ENCODE results near the gene FANCM.

DNA sequence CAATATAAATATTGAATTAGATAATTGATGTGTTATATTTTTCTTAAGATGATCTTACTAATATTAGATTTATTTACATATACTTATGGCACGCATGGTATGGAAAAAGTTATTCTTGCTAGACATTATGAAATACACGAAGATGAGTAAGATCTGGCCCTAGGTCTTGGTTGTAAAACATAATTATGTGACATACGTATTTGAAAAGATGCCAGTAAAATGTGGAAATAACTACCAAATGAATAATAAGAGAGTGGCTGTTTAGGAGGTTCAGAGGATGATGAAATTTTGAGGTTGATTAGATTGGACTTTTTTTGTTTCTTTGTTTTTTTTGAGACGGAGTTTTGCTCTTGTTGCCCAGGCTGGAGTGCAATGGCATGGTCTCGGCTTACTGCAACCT is 41.3 kb downstream of the FANCM start:
- no peak for TF ChIP-seq POLR2A (IDR thresholded peaks at IDR 0.05)
- TF ChIP-seq, protein P1, sequence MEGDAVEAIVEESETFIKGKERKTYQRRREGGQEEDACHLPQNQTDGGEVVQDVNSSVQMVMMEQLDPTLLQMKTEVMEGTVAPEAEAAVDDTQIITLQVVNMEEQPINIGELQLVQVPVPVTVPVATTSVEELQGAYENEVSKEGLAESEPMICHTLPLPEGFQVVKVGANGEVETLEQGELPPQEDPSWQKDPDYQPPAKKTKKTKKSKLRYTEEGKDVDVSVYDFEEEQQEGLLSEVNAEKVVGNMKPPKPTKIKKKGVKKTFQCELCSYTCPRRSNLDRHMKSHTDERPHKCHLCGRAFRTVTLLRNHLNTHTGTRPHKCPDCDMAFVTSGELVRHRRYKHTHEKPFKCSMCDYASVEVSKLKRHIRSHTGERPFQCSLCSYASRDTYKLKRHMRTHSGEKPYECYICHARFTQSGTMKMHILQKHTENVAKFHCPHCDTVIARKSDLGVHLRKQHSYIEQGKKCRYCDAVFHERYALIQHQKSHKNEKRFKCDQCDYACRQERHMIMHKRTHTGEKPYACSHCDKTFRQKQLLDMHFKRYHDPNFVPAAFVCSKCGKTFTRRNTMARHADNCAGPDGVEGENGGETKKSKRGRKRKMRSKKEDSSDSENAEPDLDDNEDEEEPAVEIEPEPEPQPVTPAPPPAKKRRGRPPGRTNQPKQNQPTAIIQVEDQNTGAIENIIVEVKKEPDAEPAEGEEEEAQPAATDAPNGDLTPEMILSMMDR (IDR thresholded peaks at IDR 0.05): no peak
